Activated naive CD4-positive, alpha-beta T cell treated with anti-CD3 and anti-CD28 coated beads, Interleukin-2, amount 50 U/mL, for 72 hours (primary cell): ENCODE data around the gene DHRS3. TPM values are rescaled to one million over a fixed set of nuclear protein-coding genes. Genes with fewer than 3 reads are reported as not detected.
A peak's percentile ranks its signal among the peaks of the same experiment; 100 is the strongest.

ENCODE experiments used
- ATAC-seq, 2 donors: fragments of 150-1000 bp; cut with Tn5 transposase; 2 replicates each; pipeline ENCODE4 v1.10.0; 2021; ENCODE audit warnings: mild to moderate bottlenecking in 2 of 2, moderate library complexity in 2 of 2
- DNase-seq, 2 donors: peaks; one replicate each; pipeline ENCODE4 v3.0.0; 2021 to 2022; ENCODE audit warnings: low spot score in 2 of 2
- H3K27ac Mint-ChIP-seq, 2 donors: one replicate each; pipeline ENCODE4 v1.8.0; 2022; ENCODE audit warnings: mild to moderate bottlenecking in 2 of 2, mixed read lengths in 2 of 2
- H3K36me3 Mint-ChIP-seq, 2 donors: one replicate each; pipeline ENCODE4 v1.8.0; 2022; ENCODE audit warnings: mixed read lengths in 2 of 2
- H3K9me3 Mint-ChIP-seq, 2 donors: one replicate each; pipeline ENCODE4 v1.8.0; 2022; ENCODE audit warnings: mixed read lengths in 2 of 2
- total RNA-seq, 2 donors: library from RNA; stranded (reverse); gene quantifications; one replicate each; pipeline ENCODE4 v1.2.3, GENCODE V29; 2022

DHRS3 gene
- total RNA-seq, 2 donors from 2014 or later: 85.2 to 93.9 TPM

GRCh38 chr1:12596007-12596821 is 21.8 kb downstream of the DHRS3 start:
- H3K9me3 Mint-ChIP-seq: no peaks in the 10 kb centered on the region
- DNase-seq: peak in 1 of 2 donors; percentile 63
- H3K27ac Mint-ChIP-seq: no peak overlapping the region
- peaks cover 5 to 6% of the 10 kb centered on the region in 2 donors for H3K36me3 Mint-ChIP-seq
- ATAC-seq: peak; percentile 27 to 75

GRCh38 chr1:12595757-12596006 is 22.3 kb downstream of the DHRS3 start:
- Mint-ChIP-seq H3K27ac (no peak overlapping the region), H3K9me3 (no peaks in the 10 kb centered on the region), H3K36me3 (peaks cover 5 to 6% of the 10 kb centered on the region in 2 donors)
- ATAC-seq: peak in 1 of 2 donors; percentile 32
- no peak for DNase-seq

GRCh38 chr1:12594966-12595756 is 22.8 kb downstream of the DHRS3 start:
- DNase-seq (peak in 1 of 2 donors; percentile 32), ATAC-seq (peak; percentile 48 to 64)
- peak overlapping the region; percentile 69 to 79 for H3K27ac Mint-ChIP-seq
- H3K36me3 Mint-ChIP-seq: peaks cover 5 to 6% of the 10 kb centered on the region in 2 donors
- H3K9me3 Mint-ChIP-seq: no peaks in the 10 kb centered on the region

- DNase-seq: no peak
- peaks cover 5 to 6% of the 10 kb centered on the region in 2 donors for H3K36me3 Mint-ChIP-seq
- H3K27ac Mint-ChIP-seq: peak overlapping the region; percentile 69 to 79
- no peaks in the 10 kb centered on the region for H3K9me3 Mint-ChIP-seq
- ATAC-seq: no peak
Measured at GRCh38 chr1:12594490-12594889, 23.5 kb downstream of the DHRS3 start.

GRCh38 chr1:12593621-12594066 is 24.4 kb downstream of the DHRS3 start:
- peaks cover 5 to 6% of the 10 kb centered on the region in 2 donors for H3K36me3 Mint-ChIP-seq
- no peak for ATAC-seq
- no peak for DNase-seq
- no peaks in the 10 kb centered on the region for H3K9me3 Mint-ChIP-seq
- H3K27ac Mint-ChIP-seq: peak overlapping the region in 1 of 2 donors; percentile 77

GRCh38 chr1:12592496-12592895 is 25.5 kb downstream of the DHRS3 start:
- H3K9me3 Mint-ChIP-seq: no peaks in the 10 kb centered on the region
- H3K27ac Mint-ChIP-seq: peak overlapping the region; percentile 33 to 84
- H3K36me3 Mint-ChIP-seq: peaks cover 5 to 6% of the 10 kb centered on the region in 2 donors
- ATAC-seq: no peak
- no peak for DNase-seq

GRCh38 chr1:12591267-12591938 is 26.6 kb downstream of the DHRS3 start:
- no peak for DNase-seq
- H3K27ac Mint-ChIP-seq: no peak overlapping the region

GRCh38 chr1:12588695-12589094 is 29.3 kb downstream of the DHRS3 start:
- DNase-seq: no peak
- Mint-ChIP-seq H3K27ac (no peak overlapping the region), H3K9me3 (no peaks in the 10 kb centered on the region), H3K36me3 (peaks cover 5 to 6% of the 10 kb centered on the region in 2 donors)
- no peak for ATAC-seq

More at GRCh38 chr1:12591267-12591938, 26.6 kb downstream of the DHRS3 start:
- ATAC-seq: no peak
- Mint-ChIP-seq H3K9me3 (no peaks in the 10 kb centered on the region), H3K36me3 (peaks cover 5 to 6% of the 10 kb centered on the region in 2 donors)

- peak in 1 of 2 donors; percentile 60 for ATAC-seq
- no peak for DNase-seq
- H3K9me3 Mint-ChIP-seq: no peaks in the 10 kb centered on the region
Measured at GRCh38 chr1:12587981-12588640, 29.9 kb downstream of the DHRS3 start.

GRCh38 chr1:12585951-12586942 is 31.8 kb downstream of the DHRS3 start:
- ATAC-seq (no peak), DNase-seq (no peak)
- peak overlapping the region in 1 of 2 donors; percentile 34 for H3K27ac Mint-ChIP-seq
- H3K9me3 Mint-ChIP-seq: no peaks in the 10 kb centered on the region
- H3K36me3 Mint-ChIP-seq: no peaks in the 10 kb centered on the region

More at GRCh38 chr1:12587981-12588640, 29.9 kb downstream of the DHRS3 start:
- H3K27ac Mint-ChIP-seq: no peak overlapping the region
- peaks cover 5 to 6% of the 10 kb centered on the region in 2 donors for H3K36me3 Mint-ChIP-seq

- H3K36me3 Mint-ChIP-seq: no peaks in the 10 kb centered on the region
- no peak for ATAC-seq
- DNase-seq: no peak
- H3K9me3 Mint-ChIP-seq: no peaks in the 10 kb centered on the region
- no peak overlapping the region for H3K27ac Mint-ChIP-seq
Measured at GRCh38 chr1:12585536-12585935, 32.5 kb downstream of the DHRS3 start.

- H3K36me3 Mint-ChIP-seq: no peaks in the 10 kb centered on the region
- ATAC-seq: no peak
- no peak overlapping the region for H3K27ac Mint-ChIP-seq
- H3K9me3 Mint-ChIP-seq: no peaks in the 10 kb centered on the region
- DNase-seq: no peak
Measured at GRCh38 chr1:12584900-12585525, 33.0 kb downstream of the DHRS3 start.

GRCh38 chr1:12583484-12583883 is 34.5 kb downstream of the DHRS3 start:
- Mint-ChIP-seq H3K36me3 (no peaks in the 10 kb centered on the region), H3K9me3 (no peaks in the 10 kb centered on the region), H3K27ac (peak overlapping the region in 1 of 2 donors; percentile 15)
- DNase-seq: no peak
- no peak for ATAC-seq

GRCh38 chr1:12582649-12583048 is 35.4 kb downstream of the DHRS3 start:
- Mint-ChIP-seq H3K36me3 (peaks cover 0 to 6% of the 10 kb centered on the region in 2 donors), H3K27ac (peak overlapping the region in 1 of 2 donors; percentile 15), H3K9me3 (no peaks in the 10 kb centered on the region)
- ATAC-seq (no peak), DNase-seq (no peak)

- Mint-ChIP-seq H3K36me3 (peaks cover 0 to 14% of the 10 kb centered on the region in 2 donors), H3K9me3 (no peaks in the 10 kb centered on the region), H3K27ac (no peak overlapping the region)
- ATAC-seq (no peak), DNase-seq (no peak)
Measured at GRCh38 chr1:12581179-12581578, 36.8 kb downstream of the DHRS3 start.
